Ishikawa (cell line): Measurements from ENCODE around the gene IRS2.

ENCODE experiments used
- CEBPB ChIP-seq: IDR thresholded peaks from 2 replicates; pipeline ENCODE4 v1.6.1; 2012
- EGR1 ChIP-seq: IDR thresholded peaks from 2 replicates; pipeline ENCODE4 v1.6.1; 2012
- FOXM1 ChIP-seq: IDR thresholded peaks from 2 replicates; pipeline ENCODE4 v1.6.1; 2012; ENCODE audit warnings: low read depth, borderline replicate concordance
- RAD21 ChIP-seq: IDR thresholded peaks from 2 replicates; pipeline ENCODE4 v1.6.1; 2012; ENCODE audit warnings: low read depth
- REST ChIP-seq: IDR thresholded peaks from 2 replicates; pipeline ENCODE4 v1.6.1; 2012; ENCODE audit warnings: low read depth, mild to moderate bottlenecking
- TAF1 ChIP-seq: IDR thresholded peaks from 2 replicates; pipeline ENCODE4 v1.6.1; 2012; ENCODE audit warnings: low read depth, mild to moderate bottlenecking
- TCF12 ChIP-seq: IDR thresholded peaks from 2 replicates; pipeline ENCODE4 v1.6.1; 2012; ENCODE audit warnings: low read depth
- YY1 ChIP-seq: IDR thresholded peaks from 2 replicates; pipeline ENCODE4 v1.6.1; 2012; ENCODE audit warnings: low read depth

GRCh38 chr13:109769275-109769674, 17.1 kb downstream of the IRS2 start:
- TF ChIP-seq YY1 (no peak), RAD21 (no peak), FOXM1 (no peak), TCF12 (no peak), TAF1 (no peak), REST (no peak), CEBPB (no peak), EGR1 (no peak)
